IPS DF 6.9 (cell line): Measurements from ENCODE around the gene SLC6A19.

Experiments
- DNase-seq: peaks from one replicate; pipeline ENCODE4 v3.0.0-alpha.2; 2013; ENCODE audit warnings: low read depth, low spot score
- H3K27ac ChIP-seq: one replicate; pipeline ENCODE4 v1.5.1; 2013; ENCODE audit warnings: low read length, control low read depth
- H3K27me3 ChIP-seq: 2 replicates; pipeline ENCODE4 v1.6.1; 2013; ENCODE audit warnings: mild to moderate bottlenecking, low read length; ENCODE audit not compliant: control insufficient read depth, insufficient read depth
- H3K36me3 ChIP-seq: 2 replicates; pipeline ENCODE4 v1.6.1; 2013; ENCODE audit warnings: low read length; ENCODE audit not compliant: control insufficient read depth, insufficient read depth
- H3K4me1 ChIP-seq: 2 replicates; pipeline ENCODE4 v1.6.1; 2013; ENCODE audit warnings: low read length; ENCODE audit not compliant: control insufficient read depth, insufficient read depth
- H3K4me3 ChIP-seq: 2 replicates; pipeline ENCODE4 v1.5.1; 2013; ENCODE audit warnings: mild to moderate bottlenecking, low read length
- H3K9me3 ChIP-seq: 2 replicates; pipeline ENCODE4 v1.6.1; 2013; ENCODE audit warnings: low read length, inconsistent platforms; ENCODE audit not compliant: control insufficient read depth, insufficient read depth
- whole genome bisulfite sequencing: extraction: QIAGEN DNeasy Blood & Tissue Kit; methylation state at CpG from one replicate; pipeline ENCODE4 v1.1.7; 2013; ENCODE audit warnings: mixed read lengths, missing lambda C conversion rate; ENCODE audit not compliant: insufficient read length, insufficient coverage; 5-methylcytosine and 5-hydroxymethylcytosine counted together

SLC6A19 gene

DNA sequence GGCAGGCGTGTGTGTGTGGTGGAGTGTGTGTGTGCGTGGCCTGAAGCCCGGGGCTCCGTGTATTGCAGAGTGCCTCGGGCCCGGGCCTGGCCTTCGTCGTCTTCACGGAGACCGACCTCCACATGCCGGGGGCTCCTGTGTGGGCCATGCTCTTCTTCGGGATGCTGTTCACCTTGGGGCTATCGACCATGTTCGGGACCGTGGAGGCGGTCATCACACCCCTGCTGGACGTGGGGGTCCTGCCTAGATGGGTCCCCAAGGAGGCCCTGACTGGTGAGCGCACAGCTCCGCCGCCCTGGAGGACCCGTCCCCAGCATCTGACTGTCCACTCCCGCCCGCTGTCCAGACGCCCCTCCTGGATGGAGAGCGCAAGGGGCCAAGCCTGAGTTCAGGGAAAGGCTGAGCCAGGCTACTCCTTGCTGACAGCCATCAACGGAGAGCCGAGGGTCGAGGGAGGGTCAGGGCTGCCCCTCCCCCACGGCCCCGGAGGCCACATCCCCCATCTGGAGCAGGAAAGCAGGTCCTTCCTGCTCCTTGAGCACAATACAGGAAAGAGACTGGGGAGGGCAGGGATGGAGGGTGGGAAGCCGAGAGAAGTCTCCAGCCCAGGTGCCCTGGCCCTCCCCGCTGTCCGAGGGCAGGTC lies 42.2 kb downstream of the SLC6A19 start:
- no peaks in the 10 kb centered on the region for H3K9me3 ChIP-seq
- DNase-seq: no peak
- H3K27ac ChIP-seq: no peak overlapping the region
- peaks cover 11% of the 10 kb centered on the region for H3K4me1 ChIP-seq
- no CpG with 5 or more reads among the region's 33 CpGs for WGBS
- H3K27me3 ChIP-seq: no peaks in the 10 kb centered on the region
- no peak overlapping the region for H3K4me3 ChIP-seq
- H3K36me3 ChIP-seq: no peaks in the 10 kb centered on the region; the same call in 1 of the 2 replicates

GRCh38 chr5:1244255-1244654 lies 42.9 kb downstream of the SLC6A19 start:
- Histone ChIP-seq H3K27ac (no peak overlapping the region), H3K4me1 (peaks cover 11% of the 10 kb centered on the region), H3K36me3 (no peaks in the 10 kb centered on the region; the same call in 1 of the 2 replicates), H3K27me3 (no peaks in the 10 kb centered on the region), H3K9me3 (no peaks in the 10 kb centered on the region), H3K4me3 (no peak overlapping the region)
- no CpG with 5 or more reads among the region's 21 CpGs for WGBS
- no peak for DNase-seq

DNA sequence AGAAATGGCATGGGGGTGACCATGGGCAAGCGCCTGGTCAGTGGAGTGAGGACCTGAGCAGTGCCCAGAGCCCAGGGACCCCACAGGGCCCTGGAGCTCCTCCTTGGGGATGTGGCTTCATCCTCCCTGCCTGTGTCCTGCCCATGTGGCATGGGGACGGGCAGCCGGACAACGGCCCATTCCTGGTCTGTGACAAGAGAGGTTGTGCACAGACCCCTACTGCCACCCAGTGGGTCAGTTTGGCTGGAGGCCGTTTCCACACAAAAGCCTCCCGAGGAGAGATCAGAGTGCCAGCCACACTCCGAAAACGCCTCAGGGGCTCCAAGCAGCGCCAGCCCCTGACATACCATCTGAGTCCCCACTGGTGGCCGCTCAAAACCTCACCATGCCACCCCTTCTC lies 43.6 kb downstream of the SLC6A19 start:
- H3K4me1 ChIP-seq: peaks cover 11% of the 10 kb centered on the region
- no CpG with 5 or more reads among the region's 10 CpGs for WGBS
- no peaks in the 10 kb centered on the region for H3K9me3 ChIP-seq
- no peak for DNase-seq
- no peaks in the 10 kb centered on the region; the same call in 1 of the 2 replicates for H3K36me3 ChIP-seq
- H3K4me3 ChIP-seq: no peak overlapping the region
- no peaks in the 10 kb centered on the region for H3K27me3 ChIP-seq
- no peak overlapping the region for H3K27ac ChIP-seq

GRCh38 chr5:1245905-1246576 lies 44.6 kb downstream of the SLC6A19 start:
- WGBS: no CpG with 5 or more reads among the region's 58 CpGs
- no peak for DNase-seq
- Histone ChIP-seq H3K27me3 (no peaks in the 10 kb centered on the region), H3K36me3 (no peaks in the 10 kb centered on the region; the same call in 1 of the 2 replicates), H3K4me3 (no peak overlapping the region), H3K27ac (no peak overlapping the region), H3K4me1 (peaks cover 11% of the 10 kb centered on the region), H3K9me3 (no peaks in the 10 kb centered on the region)

DNA sequence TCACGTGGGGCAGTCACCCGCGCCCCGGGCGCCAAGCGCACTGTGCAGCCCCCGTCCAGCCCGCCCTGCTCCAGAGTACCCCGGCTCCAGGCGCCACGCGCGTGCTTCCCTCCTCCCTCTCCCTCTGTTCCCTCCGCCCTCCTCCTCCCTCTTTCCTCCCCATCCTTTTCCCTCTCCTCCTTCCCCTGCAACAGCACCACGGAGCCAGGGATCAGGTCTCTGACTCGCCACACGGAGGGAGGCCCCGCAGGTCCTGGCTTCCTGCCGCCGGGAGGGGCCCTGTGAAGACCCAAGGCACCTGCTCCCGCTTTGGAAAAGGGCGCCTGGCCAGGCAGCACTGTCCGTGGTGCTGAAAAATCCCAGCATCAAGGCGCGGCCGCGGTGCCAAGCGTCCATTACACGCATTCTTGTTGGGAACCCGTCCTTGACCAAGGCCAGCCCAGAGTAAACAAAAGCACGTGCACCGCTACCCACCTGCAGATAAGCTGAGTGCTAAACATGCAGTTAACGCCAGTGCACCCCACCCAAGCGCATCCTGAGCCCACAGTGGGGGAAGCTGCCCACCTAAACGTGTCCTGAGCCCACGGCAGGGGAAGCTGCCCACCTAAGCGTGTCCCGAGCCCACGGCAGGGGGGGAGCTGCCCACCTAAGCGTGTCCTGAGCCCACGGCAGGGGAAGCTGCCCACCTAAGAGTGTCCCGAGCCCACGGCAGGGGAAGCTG lies 45.5 kb downstream of the SLC6A19 start:
- Histone ChIP-seq H3K4me1 (peaks cover 11% of the 10 kb centered on the region), H3K27ac (no peak overlapping the region), H3K9me3 (no peaks in the 10 kb centered on the region), H3K36me3 (no peaks in the 10 kb centered on the region; the same call in 1 of the 2 replicates), H3K4me3 (no peak overlapping the region), H3K27me3 (no peaks in the 10 kb centered on the region)
- WGBS: no CpG with 5 or more reads among the region's 43 CpGs
- peak; percentile 64 for DNase-seq

DNA sequence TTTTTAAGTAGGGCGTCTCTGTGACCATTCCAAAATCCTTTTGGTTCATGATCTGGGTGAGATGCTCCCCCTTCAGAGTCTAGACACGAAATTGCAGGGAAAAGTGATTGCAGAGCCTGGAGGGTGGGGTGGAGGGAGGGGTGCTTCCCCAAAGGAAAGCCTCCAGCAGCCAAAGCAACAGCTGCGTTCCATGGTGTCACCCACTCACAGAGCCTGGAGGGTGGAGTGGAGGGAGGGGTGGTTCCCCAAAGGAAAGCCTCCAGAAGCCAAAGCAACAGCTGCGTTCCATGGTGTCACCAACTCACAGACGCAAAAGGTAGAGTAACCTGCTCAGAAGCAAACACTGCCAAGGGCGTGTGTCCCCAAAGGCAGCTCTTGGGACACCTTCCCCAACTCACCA lies 46.4 kb downstream of the SLC6A19 start:
- no peaks in the 10 kb centered on the region for H3K9me3 ChIP-seq
- H3K4me3 ChIP-seq: no peak overlapping the region
- no peaks in the 10 kb centered on the region; the same call in 1 of the 2 replicates for H3K36me3 ChIP-seq
- no CpG with 5 or more reads among the region's 6 CpGs for WGBS
- H3K27me3 ChIP-seq: no peaks in the 10 kb centered on the region
- DNase-seq: no peak
- H3K27ac ChIP-seq: no peak overlapping the region
- peaks cover 11% of the 10 kb centered on the region for H3K4me1 ChIP-seq

- Histone ChIP-seq H3K4me1 (peaks cover 4% of the 10 kb centered on the region), H3K27me3 (no peaks in the 10 kb centered on the region), H3K36me3 (no peaks in the 10 kb centered on the region), H3K9me3 (no peaks in the 10 kb centered on the region), H3K27ac (no peak overlapping the region), H3K4me3 (no peak overlapping the region)
- no CpG with 5 or more reads among the region's 29 CpGs for WGBS
- DNase-seq: no peak
Measured at GRCh38 chr5:1249366-1250280, 48.2 kb downstream of the SLC6A19 start.

- no peak for DNase-seq
- H3K27ac ChIP-seq: no peak overlapping the region
- peaks cover 4% of the 10 kb centered on the region for H3K4me1 ChIP-seq
- H3K27me3 ChIP-seq: no peaks in the 10 kb centered on the region
- H3K9me3 ChIP-seq: no peaks in the 10 kb centered on the region
- WGBS: no CpG with 5 or more reads among the region's 27 CpGs
- no peaks in the 10 kb centered on the region for H3K36me3 ChIP-seq
- no peak overlapping the region for H3K4me3 ChIP-seq
Measured at GRCh38 chr5:1251678-1252580, 50.5 kb downstream of the SLC6A19 start.

- WGBS: no CpG with 5 or more reads among the region's 9 CpGs
- DNase-seq: no peak
- H3K36me3 ChIP-seq: no peaks in the 10 kb centered on the region
- H3K4me3 ChIP-seq: no peak overlapping the region
- no peaks in the 10 kb centered on the region for H3K27me3 ChIP-seq
- H3K9me3 ChIP-seq: no peaks in the 10 kb centered on the region
- peaks cover 1% of the 10 kb centered on the region; the same call in 1 of the 2 replicates for H3K4me1 ChIP-seq
- H3K27ac ChIP-seq: no peak overlapping the region
Measured at GRCh38 chr5:1252681-1253080, 51.3 kb downstream of the SLC6A19 start.
